ENCODE results near the gene SLC35F3. TPM values are rescaled to one million over a fixed set of nuclear protein-coding genes. Genes with fewer than 3 reads are reported as not detected.

Gene SLC35F3
- polyA plus RNA-seq, 1 of the 3 experiments (the other 2 are of a cell fraction), result 0.87 TPM

DNA sequence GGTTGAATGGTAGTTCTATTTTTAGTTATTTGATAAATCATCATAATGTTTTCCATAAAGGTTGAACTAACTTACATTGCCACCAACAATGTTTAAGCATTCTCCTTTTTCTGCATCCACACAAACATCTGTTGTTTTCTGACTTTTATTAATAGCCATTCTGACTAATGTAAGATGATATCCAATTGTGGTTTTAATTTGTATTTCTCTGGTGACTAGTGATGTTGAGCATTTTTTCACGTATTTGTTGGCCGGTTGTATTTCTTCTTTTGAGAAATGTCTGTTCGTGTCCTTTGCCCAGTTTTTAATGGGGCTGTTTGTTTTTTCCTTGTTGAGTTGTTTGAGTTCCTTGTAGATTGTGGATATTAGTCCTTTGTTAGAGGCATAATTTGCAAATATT, 24.6 kb upstream of the SLC35F3 start:
- CTCF ChIA-PET, result interaction anchor here (1.3 kb wide), 1 partner anchor 93 kb away, joined by 3 read pairs; no protein-coding TSS in a partner anchor
- POLR2A ChIA-PET, result no interaction called here

GRCh38 chr1:233883671-233884070, 20.8 kb upstream of the SLC35F3 start:
- WGBS (ENCODE audit: low lambda C conversion rate), result 9% methylated on average over 3 of the region's 3 CpGs
- H2AFZ ChIP-seq (ENCODE audit: low read depth), result no peak overlapping the region
- TF ChIP-seq EP300 (IDR thresholded peaks at IDR 0.05; ENCODE audit: borderline replicate concordance in 1 of 2, low read depth in 1 of 2, low read length in 1 of 2) (no peak), GATA2 (CRISPR knock-in tag; IDR thresholded peaks at IDR 0.05) (no peak), MEF2A (IDR thresholded peaks at IDR 0.05; ENCODE audit: borderline replicate concordance, low read depth) (no peak), YY1 (IDR thresholded peaks at IDR 0.05; ENCODE audit: low read depth) (no peak), TCF12 (IDR thresholded peaks at IDR 0.05) (no peak), NFIC (IDR thresholded peaks at IDR 0.05; ENCODE audit: borderline replicate concordance) (no peak), EZH2phosphoT487 (IDR thresholded peaks at IDR 0.05; ENCODE audit: borderline replicate concordance, low read depth) (no peak), RCOR1 (IDR thresholded peaks at IDR 0.05; ENCODE audit: low read length) (no peak), CHD2 (IDR thresholded peaks at IDR 0.05; ENCODE audit: low read length, partially characterized antibody) (no peak), FOSL2 (IDR thresholded peaks at IDR 0.05; ENCODE audit: borderline replicate concordance, low read depth) (no peak), JUND (IDR thresholded peaks at IDR 0.05) (no peak)
- TF ChIP-seq, protein P1, sequence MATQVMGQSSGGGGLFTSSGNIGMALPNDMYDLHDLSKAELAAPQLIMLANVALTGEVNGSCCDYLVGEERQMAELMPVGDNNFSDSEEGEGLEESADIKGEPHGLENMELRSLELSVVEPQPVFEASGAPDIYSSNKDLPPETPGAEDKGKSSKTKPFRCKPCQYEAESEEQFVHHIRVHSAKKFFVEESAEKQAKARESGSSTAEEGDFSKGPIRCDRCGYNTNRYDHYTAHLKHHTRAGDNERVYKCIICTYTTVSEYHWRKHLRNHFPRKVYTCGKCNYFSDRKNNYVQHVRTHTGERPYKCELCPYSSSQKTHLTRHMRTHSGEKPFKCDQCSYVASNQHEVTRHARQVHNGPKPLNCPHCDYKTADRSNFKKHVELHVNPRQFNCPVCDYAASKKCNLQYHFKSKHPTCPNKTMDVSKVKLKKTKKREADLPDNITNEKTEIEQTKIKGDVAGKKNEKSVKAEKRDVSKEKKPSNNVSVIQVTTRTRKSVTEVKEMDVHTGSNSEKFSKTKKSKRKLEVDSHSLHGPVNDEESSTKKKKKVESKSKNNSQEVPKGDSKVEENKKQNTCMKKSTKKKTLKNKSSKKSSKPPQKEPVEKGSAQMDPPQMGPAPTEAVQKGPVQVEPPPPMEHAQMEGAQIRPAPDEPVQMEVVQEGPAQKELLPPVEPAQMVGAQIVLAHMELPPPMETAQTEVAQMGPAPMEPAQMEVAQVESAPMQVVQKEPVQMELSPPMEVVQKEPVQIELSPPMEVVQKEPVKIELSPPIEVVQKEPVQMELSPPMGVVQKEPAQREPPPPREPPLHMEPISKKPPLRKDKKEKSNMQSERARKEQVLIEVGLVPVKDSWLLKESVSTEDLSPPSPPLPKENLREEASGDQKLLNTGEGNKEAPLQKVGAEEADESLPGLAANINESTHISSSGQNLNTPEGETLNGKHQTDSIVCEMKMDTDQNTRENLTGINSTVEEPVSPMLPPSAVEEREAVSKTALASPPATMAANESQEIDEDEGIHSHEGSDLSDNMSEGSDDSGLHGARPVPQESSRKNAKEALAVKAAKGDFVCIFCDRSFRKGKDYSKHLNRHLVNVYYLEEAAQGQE (IDR thresholded peaks at IDR 0.05; ENCODE audit: low read depth, low read length), result no peak
- TF ChIP-seq, protein P2, sequence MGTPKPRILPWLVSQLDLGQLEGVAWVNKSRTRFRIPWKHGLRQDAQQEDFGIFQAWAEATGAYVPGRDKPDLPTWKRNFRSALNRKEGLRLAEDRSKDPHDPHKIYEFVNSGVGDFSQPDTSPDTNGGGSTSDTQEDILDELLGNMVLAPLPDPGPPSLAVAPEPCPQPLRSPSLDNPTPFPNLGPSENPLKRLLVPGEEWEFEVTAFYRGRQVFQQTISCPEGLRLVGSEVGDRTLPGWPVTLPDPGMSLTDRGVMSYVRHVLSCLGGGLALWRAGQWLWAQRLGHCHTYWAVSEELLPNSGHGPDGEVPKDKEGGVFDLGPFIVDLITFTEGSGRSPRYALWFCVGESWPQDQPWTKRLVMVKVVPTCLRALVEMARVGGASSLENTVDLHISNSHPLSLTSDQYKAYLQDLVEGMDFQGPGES (IDR thresholded peaks at IDR 0.05; ENCODE audit: low read depth, low read length), result no peak
- TF ChIP-seq, protein P3, sequence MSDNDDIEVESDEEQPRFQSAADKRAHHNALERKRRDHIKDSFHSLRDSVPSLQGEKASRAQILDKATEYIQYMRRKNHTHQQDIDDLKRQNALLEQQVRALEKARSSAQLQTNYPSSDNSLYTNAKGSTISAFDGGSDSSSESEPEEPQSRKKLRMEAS (IDR thresholded peaks at IDR 0.05; ENCODE audit: low read depth), result no peak

More for the DNA sequence above, 24.6 kb upstream of the SLC35F3 start:
- Histone ChIP-seq H3K9ac (no peak overlapping the region), H3F3A (replicated peaks; ENCODE audit: insufficient read depth) (no peaks in the 10 kb centered on the region), H3K36me3 (replicated peaks in 1 of 2; ENCODE audit: control insufficient read depth in 1 of 2, insufficient read depth in 2 of 2, low read length in 1 of 2) (no peaks in the 10 kb centered on the region), H3K4me1 (ENCODE audit: control insufficient read depth in 1 of 2, insufficient read depth in 2 of 2, low read depth in 1 of 2, low read length in 1 of 2) (no peaks in the 10 kb centered on the region), H3K4me3 (ENCODE audit: low read depth in 2 of 2, low read length in 1 of 2) (no peak overlapping the region), H3K27ac (ENCODE audit: low read depth in 2 of 2, low read length in 1 of 2) (no peak overlapping the region), H3K4me2 (no peak overlapping the region), H4K20me1 (ENCODE audit: insufficient read depth) (no peaks in the 10 kb centered on the region), H3K9me3 (no peaks in the 10 kb centered on the region), H3K9me2 (no peaks in the 10 kb centered on the region), H3K27me3 (ENCODE audit: insufficient read depth) (no peaks in the 10 kb centered on the region; the same call in 1 of the 2 replicates), H3K79me2 (ENCODE audit: insufficient read depth) (no peaks in the 10 kb centered on the region), H2AFZ (ENCODE audit: low read depth) (no peak overlapping the region)
- 37% methylated on average over 3 of the region's 3 CpGs for WGBS (ENCODE audit: low lambda C conversion rate)
- no peak for DNase-seq
- TF ChIP-seq GABPA (IDR thresholded peaks at IDR 0.05; ENCODE audit: low read depth) (no peak), JUND (IDR thresholded peaks at IDR 0.05) (no peak), RCOR1 (IDR thresholded peaks at IDR 0.05; ENCODE audit: low read length) (no peak), SIN3A (IDR thresholded peaks at IDR 0.05; ENCODE audit: borderline replicate concordance, low read depth, low read length) (no peak), ZBTB33 (IDR thresholded peaks at IDR 0.05; ENCODE audit: borderline replicate concordance, low read depth) (no peak), SMC3 (IDR thresholded peaks at IDR 0.05; ENCODE audit: low read depth, low read length) (no peak)
- TF ChIP-seq, protein P4, sequence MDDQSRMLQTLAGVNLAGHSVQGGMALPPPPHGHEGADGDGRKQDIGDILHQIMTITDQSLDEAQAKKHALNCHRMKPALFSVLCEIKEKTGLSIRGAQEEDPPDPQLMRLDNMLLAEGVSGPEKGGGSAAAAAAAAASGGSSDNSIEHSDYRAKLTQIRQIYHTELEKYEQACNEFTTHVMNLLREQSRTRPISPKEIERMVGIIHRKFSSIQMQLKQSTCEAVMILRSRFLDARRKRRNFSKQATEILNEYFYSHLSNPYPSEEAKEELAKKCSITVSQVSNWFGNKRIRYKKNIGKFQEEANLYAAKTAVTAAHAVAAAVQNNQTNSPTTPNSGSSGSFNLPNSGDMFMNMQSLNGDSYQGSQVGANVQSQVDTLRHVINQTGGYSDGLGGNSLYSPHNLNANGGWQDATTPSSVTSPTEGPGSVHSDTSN (IDR thresholded peaks at IDR 0.05), result no peak

More at GRCh38 chr1:233883671-233884070, 20.8 kb upstream of the SLC35F3 start:
- POLR2A ChIA-PET, result no interaction called here
- Histone ChIP-seq H3K36me3 (replicated peaks in 1 of 2; ENCODE audit: control insufficient read depth in 1 of 2, insufficient read depth in 2 of 2, low read length in 1 of 2) (no peaks in the 10 kb centered on the region), H3K79me2 (ENCODE audit: insufficient read depth) (no peaks in the 10 kb centered on the region), H3K4me3 (ENCODE audit: low read depth in 2 of 2, low read length in 1 of 2) (no peak overlapping the region), H3K27me3 (ENCODE audit: insufficient read depth) (no peaks in the 10 kb centered on the region; the same call in 1 of the 2 replicates), H3K9me3 (no peaks in the 10 kb centered on the region), H3F3A (replicated peaks; ENCODE audit: insufficient read depth) (no peaks in the 10 kb centered on the region), H3K9ac (no peak overlapping the region), H3K9me2 (no peaks in the 10 kb centered on the region), H3K4me2 (no peak overlapping the region), H3K4me1 (ENCODE audit: control insufficient read depth in 1 of 2, insufficient read depth in 2 of 2, low read depth in 1 of 2, low read length in 1 of 2) (no peaks in the 10 kb centered on the region), H4K20me1 (ENCODE audit: insufficient read depth) (no peaks in the 10 kb centered on the region), H3K27ac (ENCODE audit: low read depth in 2 of 2, low read length in 1 of 2) (no peak overlapping the region)
- DNase-seq, result no peak
- CTCF ChIA-PET, result no interaction called here

All from SK-N-SH (cell line).